Loucy (cell line): ENCODE results near the gene ENPP1.

Source experiments
- H2AFZ ChIP-seq: fragments of 200-600 bp; sonication (generic); 2 replicates; pipeline ENCODE4 v1.6.0; 2016; ENCODE audit warnings: antibody characterized with exemption, mild to moderate bottlenecking, low read length, moderate library complexity
- H3F3A ChIP-seq: fragments of 200-600 bp; 2 replicates; pipeline ENCODE4 v1.6.0; 2016; ENCODE audit warnings: antibody characterized with exemption, low read depth, mild to moderate bottlenecking
- H3K27me3 ChIP-seq: fragments of 200-600 bp; sonication (generic); 2 replicates; pipeline ENCODE4 v1.6.1; 2014; ENCODE audit warnings: low read length, mild to moderate bottlenecking; ENCODE audit not compliant: insufficient read depth, poor library complexity, severe bottlenecking
- H3K36me3 ChIP-seq: fragments of 200-600 bp; sonication (generic); 2 replicates; pipeline ENCODE4 v1.6.1; 2016; ENCODE audit warnings: low read length; ENCODE audit not compliant: insufficient read depth
- H3K4me1 ChIP-seq: fragments of 200-600 bp; sonication (generic); 2 replicates; pipeline ENCODE4 v1.5.1; 2014; ENCODE audit warnings: low read length, mild to moderate bottlenecking; ENCODE audit not compliant: insufficient read depth, poor library complexity, severe bottlenecking
- H3K4me2 ChIP-seq: fragments of 200-600 bp; sonication (generic); 2 replicates; pipeline ENCODE4 v1.6.0; 2014; ENCODE audit warnings: antibody characterized with exemption, low read length, low read depth, mild to moderate bottlenecking; ENCODE audit not compliant: poor library complexity, severe bottlenecking
- H3K4me3 ChIP-seq: fragments of 200-600 bp; sonication (generic); 2 replicates; pipeline ENCODE4 v1.5.1; 2014; ENCODE audit warnings: low read length, mild to moderate bottlenecking, mixed read lengths; ENCODE audit not compliant: poor library complexity, severe bottlenecking
- H3K79me2 ChIP-seq: fragments of 200-600 bp; sonication (generic); 2 replicates; pipeline ENCODE4 v1.6.1; 2014; ENCODE audit warnings: low read length; ENCODE audit not compliant: insufficient read depth
- H3K9ac ChIP-seq: fragments of 200-600 bp; sonication (generic); 2 replicates; pipeline ENCODE4 v1.6.0; 2014; ENCODE audit warnings: mild to moderate bottlenecking, low read depth, low read length, moderate library complexity; ENCODE audit not compliant: poor library complexity, severe bottlenecking
- H3K9me2 ChIP-seq: fragments of 200-600 bp; sonication (generic); replicated peaks from 2 replicates; pipeline ENCODE4 v1.6.1; 2016; ENCODE audit warnings: low read depth, low read length, mixed read lengths
- H3K9me3 ChIP-seq: fragments of 200-600 bp; sonication (generic); 2 replicates; pipeline ENCODE4 v1.6.1; 2014; ENCODE audit warnings: mild to moderate bottlenecking, antibody characterized with exemption, low read length, low read depth; ENCODE audit not compliant: insufficient read depth
- H4K20me1 ChIP-seq: fragments of 200-600 bp; sonication (generic); 2 replicates; pipeline ENCODE4 v1.6.0; 2014; ENCODE audit warnings: antibody characterized with exemption, low read length, mild to moderate bottlenecking; ENCODE audit not compliant: insufficient read depth, poor library complexity, severe bottlenecking
- EZH2phosphoT487 ChIP-seq: fragments of 200-600 bp; IDR thresholded peaks from 2 replicates; pipeline ENCODE4 v1.6.1; 2018; ENCODE audit warnings: antibody characterized with exemption, mild to moderate bottlenecking, moderate library complexity, borderline replicate concordance
- TF ChIP-seq, protein P1 (sequence below): fragments of 200-600 bp; sonication (generic); conservative IDR thresholded peaks from 2 replicates; pipeline ENCODE4 v1.5.1; 2014; ENCODE audit warnings: mild to moderate bottlenecking, antibody characterized with exemption, low read length

Gene ENPP1

DNA sequence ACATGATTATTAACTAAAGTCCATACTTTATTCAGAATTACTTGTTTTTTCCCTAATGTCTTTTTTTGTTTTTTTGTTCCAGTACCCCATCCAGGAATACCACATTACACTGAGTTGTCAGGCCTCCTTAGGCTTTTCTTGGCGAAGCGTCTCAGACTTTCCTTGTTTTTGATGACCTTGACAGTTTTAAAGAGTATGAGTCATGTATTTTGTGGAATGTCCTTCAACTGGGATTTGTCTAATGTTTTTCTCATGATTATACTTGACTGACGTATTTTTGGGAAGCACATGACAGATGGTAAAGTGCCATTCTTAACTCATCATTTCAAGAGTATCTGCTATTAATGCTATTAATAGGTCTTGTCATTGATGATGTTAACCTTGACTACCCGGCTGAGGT, 23.6 kb downstream of the ENPP1 start:
- Histone ChIP-seq H3K9ac (no peak overlapping the region), H3K4me1 (no peaks in the 10 kb centered on the region), H3K4me3 (no peak overlapping the region), H2AFZ (no peak overlapping the region), H3K9me3 (no peaks in the 10 kb centered on the region), H4K20me1 (no peaks in the 10 kb centered on the region), H3F3A (no peaks in the 10 kb centered on the region), H3K9me2 (no peaks in the 10 kb centered on the region), H3K27me3 (peaks cover 15% of the 10 kb centered on the region), H3K4me2 (no peak overlapping the region), H3K79me2 (no peaks in the 10 kb centered on the region), H3K36me3 (no peaks in the 10 kb centered on the region)
- TF ChIP-seq EZH2phosphoT487, result no peak
- TF ChIP-seq, protein P1, sequence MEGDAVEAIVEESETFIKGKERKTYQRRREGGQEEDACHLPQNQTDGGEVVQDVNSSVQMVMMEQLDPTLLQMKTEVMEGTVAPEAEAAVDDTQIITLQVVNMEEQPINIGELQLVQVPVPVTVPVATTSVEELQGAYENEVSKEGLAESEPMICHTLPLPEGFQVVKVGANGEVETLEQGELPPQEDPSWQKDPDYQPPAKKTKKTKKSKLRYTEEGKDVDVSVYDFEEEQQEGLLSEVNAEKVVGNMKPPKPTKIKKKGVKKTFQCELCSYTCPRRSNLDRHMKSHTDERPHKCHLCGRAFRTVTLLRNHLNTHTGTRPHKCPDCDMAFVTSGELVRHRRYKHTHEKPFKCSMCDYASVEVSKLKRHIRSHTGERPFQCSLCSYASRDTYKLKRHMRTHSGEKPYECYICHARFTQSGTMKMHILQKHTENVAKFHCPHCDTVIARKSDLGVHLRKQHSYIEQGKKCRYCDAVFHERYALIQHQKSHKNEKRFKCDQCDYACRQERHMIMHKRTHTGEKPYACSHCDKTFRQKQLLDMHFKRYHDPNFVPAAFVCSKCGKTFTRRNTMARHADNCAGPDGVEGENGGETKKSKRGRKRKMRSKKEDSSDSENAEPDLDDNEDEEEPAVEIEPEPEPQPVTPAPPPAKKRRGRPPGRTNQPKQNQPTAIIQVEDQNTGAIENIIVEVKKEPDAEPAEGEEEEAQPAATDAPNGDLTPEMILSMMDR, result no peak

DNA sequence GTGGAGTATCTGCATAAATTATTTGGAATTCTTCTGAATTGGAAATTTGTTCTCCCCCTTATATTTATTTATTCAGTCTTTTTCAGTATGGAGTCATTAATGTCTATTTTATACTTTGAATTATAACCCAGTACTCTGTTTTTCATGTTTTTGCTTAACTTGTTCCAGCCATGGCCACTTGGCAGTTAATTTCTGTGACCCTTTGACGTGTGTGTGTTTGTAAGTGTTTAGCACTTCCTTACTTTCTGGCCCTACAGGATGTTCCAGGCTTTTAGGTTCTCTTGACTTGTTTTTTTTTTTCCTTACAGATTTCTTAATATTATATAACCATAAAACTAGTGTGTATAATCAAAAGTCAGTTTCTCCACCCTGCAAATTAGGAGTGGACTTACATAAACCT, 24.1 kb downstream of the ENPP1 start:
- Histone ChIP-seq H3K9me3 (no peaks in the 10 kb centered on the region), H3K4me3 (no peak overlapping the region), H3K27me3 (peaks cover 15% of the 10 kb centered on the region), H4K20me1 (no peaks in the 10 kb centered on the region), H3K36me3 (no peaks in the 10 kb centered on the region), H3K79me2 (no peaks in the 10 kb centered on the region), H3F3A (no peaks in the 10 kb centered on the region), H3K9me2 (no peaks in the 10 kb centered on the region), H3K4me1 (no peaks in the 10 kb centered on the region), H2AFZ (no peak overlapping the region), H3K9ac (no peak overlapping the region), H3K4me2 (no peak overlapping the region)
- TF ChIP-seq, protein P1, result no peak
- no peak for TF ChIP-seq EZH2phosphoT487

DNA sequence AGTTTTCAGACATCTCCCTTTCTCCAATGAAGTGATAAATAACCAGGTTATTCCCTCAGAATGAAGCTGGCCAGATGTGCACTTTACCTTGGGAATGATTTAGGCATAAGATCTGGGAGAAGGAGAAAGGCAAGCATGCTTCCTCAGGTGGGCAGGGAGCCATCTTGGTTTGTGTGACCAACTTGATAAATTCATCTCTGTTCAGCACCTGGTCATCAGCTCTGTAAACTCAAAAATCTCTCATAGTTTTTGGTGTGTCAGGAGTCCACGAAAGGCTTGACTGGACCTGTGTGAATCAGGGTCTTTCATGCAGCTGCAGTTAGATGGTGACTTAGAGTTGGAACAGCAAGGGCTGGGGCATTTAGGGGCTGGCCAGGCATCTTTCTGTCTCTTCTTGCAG, 24.5 kb downstream of the ENPP1 start:
- Histone ChIP-seq H3K79me2 (no peaks in the 10 kb centered on the region), H3K9ac (no peak overlapping the region), H3K9me3 (no peaks in the 10 kb centered on the region), H3K27me3 (peaks cover 15% of the 10 kb centered on the region), H3F3A (no peaks in the 10 kb centered on the region), H2AFZ (no peak overlapping the region), H4K20me1 (no peaks in the 10 kb centered on the region), H3K36me3 (no peaks in the 10 kb centered on the region), H3K4me2 (no peak overlapping the region), H3K4me1 (no peaks in the 10 kb centered on the region), H3K4me3 (no peak overlapping the region), H3K9me2 (no peaks in the 10 kb centered on the region)
- TF ChIP-seq, protein P1, result no peak
- TF ChIP-seq EZH2phosphoT487, result no peak
